Muscle of leg (tissue), 11 donors: Measurements from ENCODE around the gene CD40. TPM values are rescaled to one million over a fixed set of nuclear protein-coding genes. Genes with fewer than 3 reads are reported as not detected.

Experiments used
- DNase-seq: peaks from one replicate; pipeline ENCODE4 v3.0.0; 2013
- H3K27ac ChIP-seq: one replicate; pipeline ENCODE4 v1.5.1; 2013; ENCODE audit warnings: mild to moderate bottlenecking, low read length, control low read depth
- H3K27me3 ChIP-seq: one replicate; pipeline ENCODE4 v1.6.1; 2013; ENCODE audit warnings: low read length; ENCODE audit not compliant: control insufficient read depth, insufficient read depth
- H3K36me3 ChIP-seq: one replicate; pipeline ENCODE4 v1.6.1; 2013; ENCODE audit warnings: low read length; ENCODE audit not compliant: control insufficient read depth, insufficient read depth
- H3K4me1 ChIP-seq: one replicate; pipeline ENCODE4 v1.6.1; 2013; ENCODE audit warnings: low read length; ENCODE audit not compliant: control insufficient read depth, insufficient read depth
- H3K4me3 ChIP-seq: one replicate; pipeline ENCODE4 v1.5.1; 2013; ENCODE audit warnings: low read length, control low read depth
- H3K9me3 ChIP-seq: replicated peaks from 2 replicates; pipeline ENCODE4 v1.6.1; 2013; ENCODE audit warnings: low read depth, low read length; ENCODE audit not compliant: control insufficient read depth
- WGBS: methylation state at CpG from one replicate; pipeline ENCODE4 v1.1.5; 2013; ENCODE audit warnings: missing lambda C conversion rate; ENCODE audit not compliant: insufficient coverage; 5-methylcytosine and 5-hydroxymethylcytosine counted together
- polyA plus RNA-seq, 8 donors: library from polyadenylated mRNA; unstranded; fragments of 120-200 nt; gene quantifications; one replicate each; pipeline versions ENCODE4 v1.2.1 to v1.2.3, GENCODE V29; 2013; ENCODE audit warnings: inconsistent platforms in 1 of 8, low replicate concordance in 1 of 8; ENCODE audit not compliant: insufficient read length in 8 of 8, insufficient read depth in 1 of 8
- total RNA-seq: library from RNA; stranded (reverse); fragments of 120-200 nt; gene quantifications from one replicate; pipeline ENCODE4 v1.2.4, GENCODE V29; 2013

CD40 gene
- total and polyA plus RNA-seq, 9 donors = 5.2 to 7.5 (median 6.0) TPM

GRCh38 chr20:46108976-46109375 lies 9.1 kb upstream of the CD40 start:
- no peak for DNase-seq
- Histone ChIP-seq H3K36me3 (no peaks in the 10 kb centered on the region), H3K27me3 (peaks cover 14% of the 10 kb centered on the region), H3K4me3 (no peak overlapping the region), H3K27ac (no peak overlapping the region), H3K4me1 (no peaks in the 10 kb centered on the region), H3K9me3 (no peaks in the 10 kb centered on the region)
- 79% methylated on average over 8 of the region's 14 CpGs for WGBS

GRCh38 chr20:46111028-46111835 lies 6.9 kb upstream of the CD40 start:
- H3K36me3 ChIP-seq = no peaks in the 10 kb centered on the region
- H3K27me3 ChIP-seq = peaks cover 15% of the 10 kb centered on the region
- no peaks in the 10 kb centered on the region for H3K9me3 ChIP-seq
- H3K4me1 ChIP-seq = no peaks in the 10 kb centered on the region
- WGBS = 48% methylated on average over 3 of the region's 5 CpGs
- no peak overlapping the region for H3K4me3 ChIP-seq
- H3K27ac ChIP-seq = no peak overlapping the region
- DNase-seq = peak; percentile 83

DNA sequence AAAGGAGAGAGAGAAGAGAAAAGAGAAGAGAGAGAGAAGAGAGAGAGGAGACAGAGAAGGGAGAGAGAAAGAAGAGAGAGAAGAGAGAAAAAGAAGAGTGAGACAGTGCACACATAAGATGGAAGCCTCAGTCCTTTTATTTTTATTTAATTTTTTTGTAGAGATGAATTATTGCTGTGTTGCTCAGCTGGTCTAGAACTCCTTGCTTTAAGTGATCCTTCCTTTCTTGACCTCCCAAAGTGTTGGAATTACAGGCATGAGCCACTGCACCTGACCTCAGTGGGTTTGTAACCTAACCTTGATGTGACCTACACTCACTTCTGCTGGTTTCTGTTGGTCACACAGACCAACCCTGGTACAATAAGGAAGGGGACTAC lies 6.3 kb upstream of the CD40 start:
- DNase-seq = no peak
- Histone ChIP-seq H3K4me1 (no peaks in the 10 kb centered on the region), H3K27me3 (peaks cover 15% of the 10 kb centered on the region), H3K9me3 (no peaks in the 10 kb centered on the region), H3K4me3 (no peak overlapping the region), H3K27ac (no peak overlapping the region), H3K36me3 (no peaks in the 10 kb centered on the region)

- Histone ChIP-seq H3K27ac (no peak overlapping the region), H3K4me3 (no peak overlapping the region), H3K4me1 (no peaks in the 10 kb centered on the region), H3K27me3 (peaks cover 20% of the 10 kb centered on the region), H3K9me3 (no peaks in the 10 kb centered on the region), H3K36me3 (no peaks in the 10 kb centered on the region)
- DNase-seq = no peak
- WGBS = 57% methylated on average over 6 of the region's 10 CpGs
Measured at GRCh38 chr20:46112430-46113112, 5.5 kb upstream of the CD40 start.

DNA sequence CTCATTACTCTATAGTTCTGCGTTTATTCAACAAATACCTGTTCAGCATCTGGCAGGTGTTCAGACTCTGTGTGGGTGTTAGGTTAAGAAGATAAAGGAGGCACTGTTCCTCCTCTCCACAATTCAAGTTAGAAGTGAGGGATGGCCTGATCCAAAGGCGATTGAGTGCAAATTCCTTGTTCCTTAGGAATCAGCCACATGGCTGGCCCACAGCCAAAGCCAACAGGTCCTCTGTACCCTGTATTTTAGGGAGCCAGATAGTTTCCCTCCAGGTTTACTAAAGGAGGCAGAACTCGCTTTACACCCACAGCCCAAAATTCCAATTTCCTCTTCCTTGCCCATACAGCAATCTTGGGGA lies 5.0 kb upstream of the CD40 start:
- Histone ChIP-seq H3K27me3 (peaks cover 25% of the 10 kb centered on the region), H3K4me1 (no peaks in the 10 kb centered on the region), H3K27ac (no peak overlapping the region), H3K4me3 (no peak overlapping the region), H3K36me3 (no peaks in the 10 kb centered on the region), H3K9me3 (no peaks in the 10 kb centered on the region)
- no CpG with 5 or more reads among the region's 3 CpGs for WGBS
- no peak for DNase-seq

DNA sequence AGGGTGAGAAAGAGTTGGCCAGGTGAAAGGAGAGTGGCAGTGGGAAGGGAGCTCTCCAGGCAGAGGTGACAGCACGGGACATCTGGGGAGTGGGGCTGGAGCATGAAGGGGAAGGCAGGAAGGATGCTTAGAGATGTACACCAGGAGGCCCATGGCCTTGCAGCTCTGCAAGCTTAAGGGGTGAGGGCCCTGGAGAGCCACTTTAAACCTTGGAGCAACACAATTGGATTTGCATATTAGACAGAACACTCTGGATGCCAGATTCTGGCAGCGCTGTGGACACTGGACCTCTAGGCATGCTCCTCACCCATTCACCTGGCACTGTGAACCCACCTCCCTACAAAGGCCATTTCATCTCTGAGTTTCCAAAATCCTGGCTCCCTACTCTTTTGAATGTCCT lies 3.7 kb upstream of the CD40 start:
- Histone ChIP-seq H3K27me3 (peaks cover 26% of the 10 kb centered on the region), H3K4me3 (no peak overlapping the region), H3K36me3 (no peaks in the 10 kb centered on the region), H3K4me1 (no peaks in the 10 kb centered on the region), H3K9me3 (no peaks in the 10 kb centered on the region), H3K27ac (no peak overlapping the region)
- DNase-seq = no peak
- WGBS = 56% methylated on average over 2 of the region's 2 CpGs

DNA sequence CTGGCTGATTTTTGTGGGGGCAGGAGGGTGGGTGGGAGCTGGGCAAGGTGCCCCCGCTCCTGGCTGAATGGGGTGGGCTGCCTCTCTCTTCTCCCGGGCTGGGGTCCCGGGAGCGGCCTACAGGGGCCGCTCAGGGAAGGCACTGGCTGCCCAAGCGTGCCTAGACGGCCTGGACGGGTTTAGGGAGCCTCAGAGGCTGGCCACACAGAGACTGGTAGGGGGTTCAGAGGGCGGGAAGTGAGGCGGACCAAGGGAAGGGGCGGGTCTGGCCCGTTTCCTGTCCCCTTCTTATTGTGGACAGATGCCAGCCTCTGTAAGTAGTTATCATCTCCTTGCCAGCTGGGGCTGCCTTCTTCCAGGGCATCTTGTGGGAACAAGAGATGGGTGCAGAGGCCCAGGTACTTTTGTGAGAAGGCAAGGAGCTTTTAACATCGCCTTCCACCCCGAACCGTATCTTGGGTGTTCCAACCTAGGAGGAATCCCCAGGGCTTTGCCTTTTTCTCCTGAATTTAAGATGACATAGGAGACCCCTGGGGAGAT lies 437 bp downstream of the CD40 start:
- 8% methylated on average over 10 of the region's 15 CpGs for WGBS
- H3K27ac ChIP-seq = peak overlapping the region; percentile 52
- H3K27me3 ChIP-seq = peaks cover 24% of the 10 kb centered on the region
- DNase-seq = peak; percentile 26
- H3K36me3 ChIP-seq = no peaks in the 10 kb centered on the region
- H3K4me3 ChIP-seq = peak overlapping the region; percentile 33
- no peaks in the 10 kb centered on the region for H3K9me3 ChIP-seq
- no peaks in the 10 kb centered on the region for H3K4me1 ChIP-seq

DNA sequence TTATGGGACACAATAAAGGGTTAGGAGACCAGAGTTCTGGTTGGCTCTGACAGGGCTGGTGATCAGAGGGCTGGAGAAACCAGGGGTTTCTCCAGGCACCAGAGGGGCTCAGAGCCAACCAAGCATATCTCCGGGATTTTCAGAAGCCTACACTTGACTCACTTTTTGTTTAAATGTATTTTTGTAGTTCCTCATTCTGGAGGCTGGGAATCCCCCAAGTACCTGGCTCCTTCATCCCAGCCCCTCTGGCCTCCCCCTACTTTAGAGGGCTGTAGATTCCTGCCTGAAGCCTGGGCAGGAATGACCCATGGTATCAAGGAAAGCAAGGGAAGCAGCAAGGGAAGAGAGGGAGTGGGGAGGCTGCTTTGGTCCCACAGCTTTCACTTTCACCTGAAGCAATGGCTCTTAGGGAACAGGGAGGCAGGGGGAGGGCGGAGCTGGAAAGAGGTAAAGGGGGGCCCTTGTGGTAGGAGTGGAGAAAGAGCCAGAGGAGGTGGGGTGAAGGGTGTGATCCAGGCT lies 973 bp downstream of the CD40 start:
- Histone ChIP-seq H3K36me3 (no peaks in the 10 kb centered on the region), H3K9me3 (no peaks in the 10 kb centered on the region), H3K27me3 (peaks cover 24% of the 10 kb centered on the region), H3K4me3 (peak overlapping the region; percentile 33), H3K4me1 (no peaks in the 10 kb centered on the region), H3K27ac (no peak overlapping the region)
- no peak for DNase-seq
- no CpG with 5 or more reads among the region's 2 CpGs for WGBS

DNA sequence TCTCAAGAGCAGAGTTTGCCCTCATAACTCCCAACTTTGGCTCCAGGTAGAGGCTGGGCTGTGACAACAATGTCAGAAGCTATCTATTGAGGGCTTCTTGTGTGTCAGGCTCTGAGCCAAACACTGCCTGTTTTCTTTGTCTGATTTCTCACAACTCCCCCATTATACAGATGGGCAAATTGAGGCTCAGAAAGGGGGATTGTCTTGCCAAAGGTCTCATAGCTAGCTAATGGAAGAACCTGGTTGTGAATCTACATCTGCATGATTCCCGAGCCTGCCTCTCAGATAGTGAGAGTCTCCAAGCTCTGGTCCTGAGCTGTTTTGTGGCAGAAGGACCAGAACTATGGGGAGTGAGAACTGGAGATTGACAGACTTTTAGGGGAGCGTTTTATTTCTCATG lies 1.4 kb downstream of the CD40 start:
- no peaks in the 10 kb centered on the region for H3K9me3 ChIP-seq
- no peak overlapping the region for H3K4me3 ChIP-seq
- no peaks in the 10 kb centered on the region for H3K4me1 ChIP-seq
- 93% methylated on average over 2 of the region's 2 CpGs for WGBS
- no peak overlapping the region for H3K27ac ChIP-seq
- peaks cover 22% of the 10 kb centered on the region for H3K27me3 ChIP-seq
- DNase-seq = no peak
- no peaks in the 10 kb centered on the region for H3K36me3 ChIP-seq

DNA sequence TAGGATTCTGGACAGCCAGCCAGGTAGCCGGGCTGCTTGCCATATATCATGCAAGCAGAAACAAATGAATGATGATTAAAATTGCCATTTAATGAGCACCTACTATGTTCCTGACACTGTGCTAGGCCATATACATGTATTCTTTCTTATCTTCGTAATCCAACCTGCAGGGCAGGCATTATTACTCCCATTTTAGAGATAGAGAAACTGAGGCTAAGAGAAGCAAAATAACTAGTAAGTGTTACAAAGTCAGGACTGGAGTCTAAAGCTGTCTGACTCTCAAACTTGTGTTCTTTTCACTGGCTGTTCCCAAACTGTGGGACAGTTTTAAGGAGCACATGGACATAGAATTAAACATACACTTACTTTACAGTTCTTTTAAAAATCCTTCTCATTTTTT lies 2.0 kb downstream of the CD40 start:
- Histone ChIP-seq H3K4me3 (no peak overlapping the region), H3K36me3 (no peaks in the 10 kb centered on the region), H3K27ac (no peak overlapping the region), H3K27me3 (peaks cover 19% of the 10 kb centered on the region), H3K4me1 (no peaks in the 10 kb centered on the region), H3K9me3 (no peaks in the 10 kb centered on the region)
- DNase-seq = no peak
- WGBS = no CpG with 5 or more reads among the region's 2 CpGs
